Muscle of arm (tissue), 12 donors: Measurements from ENCODE around the gene UTS2R. TPM values are rescaled to one million over a fixed set of nuclear protein-coding genes. Genes with fewer than 3 reads are reported as not detected.

ENCODE experiments used
- polyA plus RNA-seq, 12 donors: library from polyadenylated mRNA; unstranded; fragments of 120-200 nt; gene quantifications; one replicate each; pipeline ENCODE4 v1.2.1, GENCODE V29; 2013; ENCODE audit not compliant: insufficient read length in 12 of 12

UTS2R gene
- polyA plus RNA-seq, 12 donors, result 2.5 to 11.1 (median 5.2) TPM; not detected in 1

Other genes with a start within 250 kb of the UTS2R start
- gene CCDC57, start 158.9 kb upstream of the UTS2R start, polyA plus RNA-seq, result 10 to 100 TPM in 11 of 12 donors, not detected in 1; 18.1 to 66.0 (median 22.2) TPM
- gene SLC16A3, start 142.7 kb upstream of the UTS2R start, polyA plus RNA-seq, result 10 to 100 TPM in 11 of 12 donors, not detected in 1; 12.7 to 51.9 (median 28.9) TPM
- gene CSNK1D, start 98.1 kb upstream of the UTS2R start, polyA plus RNA-seq, result 100 to 1,000 TPM in 1 of 12 donors, 10 to 100 TPM in 10, not detected in 1; 59.7 to 121 (median 65.0) TPM
- gene CD7, start 54.2 kb upstream of the UTS2R start, polyA plus RNA-seq, result 1 to 10 TPM in 1 of 12 donors, under 1 TPM in 8, not detected in 3; 0.19 to 3.8 (median 0.51) TPM
- 10 to 100 TPM in 2 of 12 donors, 1 to 10 TPM in 8, not detected in 2; 1.7 to 15.8 (median 3.1) TPM for gene SECTM1, start 38.0 kb upstream of the UTS2R start, polyA plus RNA-seq
- under 1 TPM in 5 of 12 donors, not detected in 7; 0.08 to 0.25 (median 0.12) TPM for gene TEX19, start 12.5 kb upstream of the UTS2R start, polyA plus RNA-seq
- 10 to 100 TPM in 11 of 12 donors, not detected in 1; 15.8 to 33.7 (median 21.9) TPM for gene HEXD, start 46.6 kb downstream of the UTS2R start, polyA plus RNA-seq
- gene OGFOD3, start 46.8 kb downstream of the UTS2R start, polyA plus RNA-seq, result 10 to 100 TPM in 11 of 12 donors, not detected in 1; 13.4 to 25.1 (median 18.5) TPM
- 100 to 1,000 TPM in 1 of 12 donors, 10 to 100 TPM in 10, not detected in 1; 25.9 to 149 (median 30.6) TPM for gene CYBC1, start 79.0 kb downstream of the UTS2R start, polyA plus RNA-seq
- gene NARF, start 87.0 kb downstream of the UTS2R start, polyA plus RNA-seq, result 10 to 100 TPM in 11 of 12 donors, not detected in 1; 35.0 to 81.2 (median 66.0) TPM
- gene FOXK2, start 148.0 kb downstream of the UTS2R start, polyA plus RNA-seq, result 10 to 100 TPM in 11 of 12 donors, not detected in 1; 33.6 to 62.0 (median 41.4) TPM